Eye (tissue), 1 donor: ENCODE results near the gene EPS8L1.
A peak's percentile ranks its signal among the peaks of the same experiment; 100 is the strongest.
"Not testable (repeated sequence)": the region's sequence is repeated elsewhere in the genome, so short reads cannot be mapped to it uniquely, and the experiment has no call there.

ENCODE experiments used
- DNase-seq: peaks from one replicate; pipeline ENCODE4 v3.0.0-alpha.2; 2015

The EPS8L1 gene

DNA sequence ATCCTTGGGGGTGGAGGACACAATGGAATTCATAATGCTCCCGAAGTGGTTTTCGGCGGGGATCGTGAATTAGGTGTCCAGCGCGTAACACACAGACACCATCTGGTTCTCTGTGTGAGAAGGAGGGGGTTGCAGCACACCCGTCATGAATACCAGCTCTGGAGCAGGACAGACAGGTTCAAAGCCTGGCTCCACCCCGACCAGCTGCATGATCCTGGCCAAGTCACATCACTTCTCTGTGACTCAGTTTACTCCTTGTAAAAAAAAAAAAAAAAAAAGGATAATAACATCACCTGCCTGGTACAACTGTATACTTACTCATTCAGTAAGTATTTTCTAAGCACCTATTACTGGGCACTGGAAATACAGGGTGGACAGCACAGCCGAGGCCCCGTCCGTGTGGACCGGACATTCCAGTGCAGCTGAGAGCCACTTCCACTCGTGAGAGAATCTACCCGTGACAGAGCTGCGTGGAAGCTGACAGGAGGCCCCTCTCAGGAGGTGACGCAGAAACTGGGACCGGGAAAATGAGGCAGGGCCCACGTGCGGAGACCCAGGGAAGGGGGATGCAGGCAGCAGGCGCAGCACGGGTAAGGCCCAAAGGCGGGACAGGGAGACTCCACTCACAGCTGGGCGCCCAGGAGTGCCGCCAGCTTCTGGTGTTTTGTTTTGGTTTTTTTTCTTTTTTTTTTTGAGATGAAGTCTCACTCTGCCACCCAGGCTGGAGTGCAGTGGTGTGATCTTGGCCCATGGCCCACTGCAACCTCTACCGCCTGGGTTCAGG lies 24.7 kb upstream of the EPS8L1 start:
- no peak for DNase-seq

DNA sequence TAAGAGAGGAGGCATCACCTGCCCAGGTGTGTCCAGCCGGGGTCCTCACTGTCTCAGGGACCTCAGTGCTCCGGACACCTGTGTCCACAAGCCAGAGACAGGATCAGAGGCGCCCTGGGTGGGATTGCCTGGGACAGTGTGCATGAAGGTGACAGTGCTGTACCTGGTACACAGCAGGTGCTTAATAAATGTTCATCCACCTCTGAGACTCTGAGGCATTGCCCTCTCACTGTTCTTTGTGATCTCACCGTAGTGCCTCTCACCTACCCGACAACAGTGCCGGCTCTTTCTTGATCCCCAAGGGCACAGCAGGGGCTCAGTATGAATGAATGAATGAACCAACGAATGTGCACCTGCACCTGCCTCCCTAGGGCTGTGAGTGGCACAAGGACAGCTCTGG lies 21.9 kb upstream of the EPS8L1 start:
- no peak for DNase-seq

DNA sequence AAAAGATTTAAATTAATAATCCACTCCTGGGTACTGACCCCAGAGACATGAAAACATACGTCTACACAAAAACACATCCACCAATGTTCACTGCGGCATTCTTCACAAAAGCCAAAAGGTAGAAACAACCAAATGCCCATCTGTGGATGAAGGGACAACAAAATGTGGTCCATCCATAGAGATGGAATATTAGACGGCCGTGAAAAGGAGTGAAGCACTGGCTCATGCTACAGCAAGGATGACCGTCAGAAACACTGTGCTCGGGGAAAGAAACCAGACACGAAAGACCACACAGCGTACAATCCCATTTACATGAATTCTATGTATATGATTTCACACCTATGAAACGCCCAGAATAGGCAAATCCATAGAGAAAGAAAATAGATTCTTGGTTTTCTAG lies 18.8 kb upstream of the EPS8L1 start:
- no peak for DNase-seq

DNA sequence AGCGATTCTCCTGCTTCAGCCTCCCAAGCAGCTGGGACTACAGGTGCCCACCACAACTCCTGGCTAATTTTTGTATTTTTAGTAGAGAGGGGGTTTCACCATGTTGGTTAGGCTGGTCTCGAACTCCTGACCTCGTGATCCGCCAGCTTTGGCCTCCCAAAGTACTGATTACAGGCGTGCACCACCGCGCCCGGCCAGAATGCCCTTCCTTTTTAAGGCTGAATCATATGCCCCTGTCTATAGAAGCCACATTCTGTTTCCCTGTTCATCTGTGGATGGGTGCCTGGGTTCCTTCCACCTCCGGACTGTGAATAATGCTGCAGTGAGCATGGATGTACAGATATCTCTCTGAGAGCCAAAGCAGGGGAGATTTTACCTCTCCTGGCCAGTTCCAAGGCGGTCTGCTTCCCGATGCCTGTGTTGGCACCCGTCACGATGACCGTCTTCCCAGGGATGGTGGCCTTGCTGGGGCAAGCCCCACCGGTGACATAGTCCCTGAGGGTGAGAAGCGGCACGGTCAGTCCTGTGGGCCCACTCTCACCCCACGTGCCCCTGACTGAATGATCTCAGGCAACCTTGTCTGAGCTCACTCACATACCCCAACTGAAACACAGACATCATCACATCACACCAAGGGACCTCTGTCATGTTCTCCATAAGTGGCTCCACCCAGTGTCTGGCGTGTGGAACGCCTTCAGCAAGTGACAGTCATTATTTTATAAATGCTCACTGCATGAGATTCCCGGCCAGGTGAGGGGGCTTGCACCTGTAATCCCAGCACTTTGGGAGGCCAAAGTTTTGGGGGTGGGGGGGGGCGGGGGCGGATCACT lies 16.7 kb upstream of the EPS8L1 start:
- no peak for DNase-seq

DNA sequence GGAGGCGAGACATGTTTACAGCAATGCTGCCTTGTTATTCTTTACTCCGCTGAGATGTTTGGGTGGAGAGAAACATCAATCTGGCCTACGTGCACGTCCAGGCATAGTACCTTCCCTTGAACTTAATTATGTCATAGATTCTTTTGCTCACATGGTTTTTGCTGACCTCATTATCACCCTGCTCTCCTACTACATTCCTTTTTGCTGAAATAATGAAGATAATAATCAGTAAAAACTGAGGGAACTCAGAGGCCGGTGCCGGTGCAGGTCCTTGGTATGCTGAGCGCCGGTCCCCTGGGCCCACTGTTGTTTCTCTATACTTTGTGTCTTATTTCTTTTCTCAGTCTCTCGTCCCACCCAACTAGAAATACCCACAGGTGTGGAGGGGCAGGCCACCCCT lies 15.4 kb upstream of the EPS8L1 start:
- DNase-seq, result not testable (repeated sequence)

DNA sequence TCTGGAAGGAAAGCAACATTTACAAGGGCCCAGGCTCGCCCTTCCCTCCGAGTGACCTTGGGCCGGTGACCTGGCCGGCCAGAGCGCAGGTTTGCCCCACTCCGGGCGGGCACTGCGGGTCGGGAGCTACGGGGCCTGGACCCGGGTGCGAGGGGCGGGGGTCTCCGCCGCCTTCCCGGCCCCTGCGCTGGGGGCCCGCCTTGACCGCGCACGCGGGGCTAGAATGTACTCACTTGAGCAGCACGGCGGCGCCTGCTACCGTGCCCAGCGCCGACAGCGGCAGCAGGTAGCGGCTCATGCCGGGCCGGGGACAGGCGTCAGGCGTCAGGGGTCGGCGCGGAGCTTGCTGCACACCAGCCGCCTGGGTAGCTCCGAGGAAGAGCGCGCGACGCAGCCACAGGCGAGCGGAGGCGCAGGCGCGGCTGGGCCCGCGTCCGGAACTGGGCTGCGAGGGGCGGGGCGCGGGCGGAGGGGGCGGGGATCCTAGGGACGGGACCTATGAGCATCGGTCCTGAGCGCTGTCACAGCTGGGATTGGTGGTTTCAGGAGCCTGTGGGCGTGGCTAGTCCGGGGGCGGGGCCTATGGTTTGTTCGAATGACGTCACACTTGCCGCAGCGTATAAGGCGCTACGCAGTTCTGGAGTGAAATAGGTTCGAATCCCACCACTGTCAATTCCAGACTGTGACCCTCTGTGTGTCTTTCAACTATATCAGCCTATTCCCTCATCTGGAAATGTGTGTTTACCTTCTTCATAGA lies 12.8 kb upstream of the EPS8L1 start, which contains the start of gene RDH13:
Gene RDH13 (minus strand): TSS at position 414 of the 757 bp plus-strand sequence. CDS start 116 bp downstream, at position 298.
- peak; percentile 98 for DNase-seq

DNA sequence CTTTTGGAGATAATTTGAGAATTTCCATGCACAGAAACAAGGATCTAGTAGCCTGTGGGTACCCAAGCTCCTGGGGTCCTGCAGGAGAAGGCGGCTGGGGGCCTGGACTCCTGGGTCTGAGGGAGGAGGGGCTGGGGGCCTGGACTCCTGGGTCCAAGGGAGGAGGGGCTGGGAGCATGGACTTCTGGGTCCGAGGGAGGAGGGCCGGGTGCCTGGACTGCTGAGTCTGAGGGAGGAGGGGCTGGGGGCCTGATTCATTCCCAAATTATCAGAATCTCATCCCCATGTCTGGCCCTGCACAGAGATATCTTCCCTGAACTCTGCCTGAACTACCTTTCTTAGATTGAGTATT lies 12.2 kb upstream of the EPS8L1 start:
- DNase-seq, result no peak

DNA sequence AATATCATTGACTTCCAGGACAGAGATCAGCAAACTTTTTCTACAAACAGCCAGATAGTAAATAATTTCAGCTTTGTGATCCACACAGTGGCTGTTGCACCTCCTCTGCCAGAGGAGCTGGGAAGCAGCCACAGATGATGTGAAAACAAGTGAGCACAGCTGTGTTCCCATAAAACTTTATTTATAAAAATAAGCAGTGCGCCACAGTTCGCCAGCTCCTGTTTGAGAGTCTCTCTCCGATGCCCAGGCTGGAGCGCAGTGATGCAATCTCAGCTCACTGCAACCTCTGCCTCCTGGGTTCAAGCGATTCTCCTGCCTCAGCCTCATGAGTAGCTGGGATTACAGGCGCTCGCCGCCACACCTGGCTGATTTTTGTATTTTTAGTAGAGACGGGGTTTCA lies 10.2 kb upstream of the EPS8L1 start:
- DNase-seq, result not testable (repeated sequence)

DNA sequence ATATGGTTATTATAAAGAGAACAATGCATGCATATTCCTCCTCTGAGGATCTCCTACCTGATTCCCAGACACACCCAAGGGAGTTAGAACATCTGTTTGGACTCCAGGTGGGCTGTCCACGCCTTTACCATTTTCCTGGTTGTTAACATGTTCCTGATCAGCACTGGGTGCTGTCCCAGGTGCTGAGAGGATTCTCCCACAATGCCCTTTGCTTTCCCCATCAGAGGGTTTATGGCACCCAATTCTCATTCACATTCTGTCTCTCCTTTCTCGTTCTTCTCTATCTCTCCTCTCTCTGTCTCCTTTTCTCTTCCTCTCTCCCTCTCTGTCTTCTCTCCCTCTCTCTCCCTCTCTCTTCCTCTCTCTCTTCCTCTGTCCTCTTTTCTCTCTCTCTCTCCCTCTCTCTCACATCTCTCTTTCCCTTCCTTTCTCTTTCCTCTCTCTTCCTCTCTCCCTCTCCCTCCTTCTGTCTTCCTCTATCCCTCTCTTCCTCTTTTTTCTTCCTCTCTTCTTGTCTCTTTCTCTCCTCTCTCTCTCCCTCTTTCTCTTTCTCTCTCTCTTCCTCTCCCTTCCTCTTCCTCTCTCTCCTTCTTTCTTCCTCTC lies 9.5 kb upstream of the EPS8L1 start:
- no peak for DNase-seq

DNA sequence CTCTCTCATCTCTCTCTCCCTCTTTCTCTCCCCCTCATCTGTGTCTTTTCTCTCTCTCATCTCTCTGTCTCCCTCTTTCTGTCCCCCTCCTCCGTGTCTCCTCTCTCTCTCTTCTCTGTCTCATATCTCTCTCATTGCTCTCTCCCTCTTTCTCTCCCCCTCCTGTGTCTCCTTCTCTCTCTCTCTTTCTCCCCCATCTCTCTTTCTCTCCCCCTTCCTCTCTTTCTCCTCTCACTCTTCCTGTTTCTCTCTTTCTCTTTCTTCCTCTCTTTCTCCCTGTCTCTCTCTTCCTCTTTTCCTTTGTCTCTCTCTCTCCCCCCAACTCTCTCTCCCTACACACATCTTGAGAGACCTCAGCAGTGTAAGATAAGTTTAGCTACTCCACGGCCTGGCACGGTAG lies 7.8 kb upstream of the EPS8L1 start:
- DNase-seq, result no peak

DNA sequence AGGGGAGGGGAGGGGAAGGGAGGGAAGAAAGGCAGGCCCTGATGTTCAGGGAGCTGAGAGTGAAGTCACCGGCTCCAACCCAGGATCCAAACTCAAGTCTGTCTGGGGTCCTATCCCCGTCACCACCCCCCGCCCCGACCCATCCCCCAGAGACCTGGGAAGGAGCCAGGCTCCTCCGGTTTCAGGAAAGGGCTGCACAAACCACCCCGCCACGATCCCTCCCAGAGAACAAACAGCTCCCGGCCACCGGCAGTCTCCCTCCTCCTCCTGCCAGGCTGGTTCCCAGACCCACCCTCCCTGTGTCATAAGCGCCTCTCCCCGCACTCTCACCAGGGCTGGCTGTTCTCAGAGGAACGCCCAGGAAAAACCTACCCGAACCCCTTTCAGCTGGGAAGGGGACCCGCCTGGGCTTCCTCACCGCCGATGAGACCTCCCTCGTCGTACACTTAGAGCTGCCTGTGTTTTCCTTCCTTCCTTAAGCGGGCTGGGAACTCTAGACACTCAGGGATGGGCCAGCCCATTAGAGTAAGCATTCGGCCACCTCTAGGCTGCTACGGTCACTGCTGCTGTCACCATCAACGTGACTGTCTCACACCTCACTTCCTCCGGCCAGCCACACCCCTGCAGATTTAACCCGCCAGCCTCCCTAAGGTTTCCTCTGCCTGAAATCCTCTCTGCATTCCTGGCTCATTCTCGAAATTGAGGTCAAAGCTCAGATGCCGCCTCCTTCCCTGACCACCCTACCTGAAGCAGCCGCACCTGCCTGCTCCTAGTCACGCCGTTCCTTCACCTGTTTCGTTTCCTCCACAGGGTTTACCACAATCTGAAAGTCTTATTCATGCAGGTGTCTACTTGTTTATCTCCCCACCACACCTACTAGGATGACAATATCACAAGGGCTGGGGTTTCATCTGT lies 6.5 kb upstream of the EPS8L1 start:
- DNase-seq, result peak; percentile 48

DNA sequence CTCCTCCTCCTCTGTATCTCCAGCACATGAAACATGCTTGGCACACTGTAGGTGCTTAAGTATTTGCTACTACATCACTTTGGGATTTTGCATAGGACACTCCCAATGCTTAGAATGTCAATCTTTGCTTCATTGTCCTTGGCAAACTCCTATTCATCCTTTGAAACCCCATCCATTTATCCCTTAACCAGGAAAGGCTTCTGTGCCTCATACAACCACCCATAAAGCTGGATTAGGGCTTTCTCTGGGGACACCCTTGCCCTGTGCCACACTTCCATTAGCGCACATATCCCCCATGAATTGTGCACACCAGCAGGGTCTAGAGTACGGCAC lies 5.8 kb upstream of the EPS8L1 start:
- DNase-seq, result no peak

DNA sequence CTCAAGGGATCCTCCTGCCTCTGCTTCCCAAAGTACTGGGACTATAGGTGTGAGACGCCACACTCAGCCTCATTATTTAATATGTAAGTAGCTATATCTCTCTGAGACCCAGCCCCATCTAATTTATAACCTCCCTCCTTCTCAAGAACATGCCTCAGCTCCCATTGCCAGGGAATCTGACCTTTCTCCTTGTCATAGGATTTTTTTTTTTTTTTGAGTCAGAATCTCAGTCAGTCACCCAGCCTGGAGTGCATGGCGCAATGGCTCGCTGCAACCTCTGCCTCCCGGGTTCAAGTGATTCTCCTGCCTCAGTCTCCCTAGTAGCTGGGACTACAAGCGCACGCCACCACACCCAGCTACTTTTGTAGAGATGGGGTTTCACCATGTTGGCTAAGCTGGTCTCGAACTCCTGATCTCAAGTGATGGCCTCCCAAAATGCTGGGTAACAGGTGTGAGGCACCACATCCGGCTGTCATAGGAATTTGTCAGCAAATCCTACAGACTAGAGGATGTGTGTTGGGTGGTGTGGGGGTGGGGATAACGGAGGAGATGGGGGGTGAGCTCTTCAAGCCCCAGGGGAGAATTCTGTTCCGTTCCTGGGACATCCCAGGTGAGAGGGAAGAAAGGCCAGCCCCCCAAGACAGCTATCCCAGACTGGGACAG lies 5.1 kb upstream of the EPS8L1 start:
- DNase-seq, result no peak

DNA sequence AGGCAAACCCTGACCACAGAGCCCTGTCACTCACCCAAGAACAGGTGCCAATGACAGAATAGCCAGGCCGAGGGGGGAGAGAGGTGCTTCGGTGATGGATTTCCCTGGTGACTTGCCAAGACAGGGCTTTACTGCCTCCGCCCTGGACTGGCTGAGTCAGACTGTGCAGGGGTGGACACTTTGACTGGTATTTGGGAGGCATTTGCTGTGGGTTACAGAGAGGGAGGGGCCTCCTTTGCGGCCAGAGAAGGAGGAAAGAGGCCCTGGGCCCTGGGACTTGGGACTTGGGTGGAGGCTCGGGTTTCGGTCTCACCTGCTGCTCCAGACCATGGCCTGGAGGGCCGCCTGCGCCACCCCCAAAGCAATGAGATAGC lies 4.6 kb upstream of the EPS8L1 start:
- no peak for DNase-seq

DNA sequence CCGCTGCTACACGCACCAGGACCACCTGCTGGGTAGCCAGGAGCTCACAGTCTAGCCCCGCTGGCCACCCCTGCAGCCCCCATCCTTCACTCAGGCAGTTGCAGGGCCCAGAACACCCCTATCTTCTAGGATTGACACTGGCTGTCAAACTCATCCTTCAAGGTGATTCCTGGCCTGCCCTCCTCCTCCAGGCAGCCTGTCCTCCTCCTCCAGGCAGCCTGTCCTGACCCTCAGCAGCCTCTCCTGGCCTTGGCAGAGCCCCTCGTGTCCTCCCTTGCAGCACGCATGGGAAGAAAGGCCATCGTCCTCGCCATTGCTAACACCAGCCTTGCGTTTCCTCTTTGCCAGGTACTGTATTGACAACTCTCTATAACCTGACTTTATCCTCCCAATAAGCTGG lies 3.8 kb upstream of the EPS8L1 start:
- DNase-seq, result no peak

DNA sequence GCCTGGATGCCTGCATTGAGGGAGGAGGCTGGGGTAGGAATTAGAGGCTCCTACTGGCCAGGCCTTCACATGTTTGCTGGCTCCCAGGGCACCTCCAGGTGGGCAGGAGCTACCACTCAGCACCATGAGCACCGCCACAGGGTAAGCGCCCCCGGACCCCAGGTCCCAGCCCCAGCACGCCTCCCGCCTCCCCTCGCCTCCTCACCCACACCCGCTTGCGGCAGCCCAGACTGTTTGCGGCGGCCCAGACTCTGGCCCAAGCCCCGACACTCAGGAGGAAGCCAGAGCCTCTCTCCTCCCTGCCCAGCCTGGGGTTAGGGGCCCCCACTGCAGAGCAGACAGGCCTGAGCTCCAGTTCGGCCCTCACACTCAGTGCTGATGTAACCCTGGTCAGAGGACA lies 652 bp downstream of the EPS8L1 start:
- DNase-seq, result no peak

DNA sequence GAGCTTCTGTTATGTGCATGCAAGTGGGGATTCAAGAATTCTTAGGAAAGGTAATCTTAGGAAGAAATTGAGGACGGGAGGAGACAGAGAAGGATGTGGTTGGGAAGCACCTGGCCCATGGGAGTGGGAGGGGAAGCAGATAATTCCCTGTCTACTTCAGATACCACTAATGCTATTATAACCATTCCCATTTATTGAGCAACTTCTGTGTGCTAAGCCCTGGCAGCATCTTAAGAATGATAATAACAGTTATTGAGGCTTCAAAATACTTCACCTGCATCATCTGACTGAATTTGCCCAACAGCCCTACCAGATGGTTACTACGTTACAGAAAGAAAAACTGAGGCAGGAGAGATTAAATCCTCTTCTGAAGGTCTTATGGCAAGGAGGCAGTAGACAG lies 1.4 kb downstream of the EPS8L1 start:
- no peak for DNase-seq

DNA sequence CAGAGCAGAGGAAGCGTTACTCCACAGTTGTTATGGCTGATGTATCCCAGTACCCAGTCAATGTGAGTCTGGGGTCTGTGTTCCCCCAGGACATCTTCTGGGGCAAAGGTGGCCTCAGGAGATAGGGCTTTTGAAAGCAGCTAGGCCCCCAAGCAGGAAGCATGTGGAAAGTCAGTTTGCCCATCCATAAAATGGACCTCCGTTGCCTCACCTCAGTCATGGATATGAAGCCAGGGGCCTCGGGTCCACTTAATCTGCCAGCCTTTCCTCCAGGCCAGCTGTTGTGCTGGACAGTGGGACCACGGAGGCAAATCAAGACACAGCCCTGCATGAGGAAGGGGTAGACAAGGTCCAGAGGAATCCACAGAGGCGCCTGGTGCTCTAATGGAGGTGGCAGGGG lies 3.3 kb downstream of the EPS8L1 start:
- DNase-seq, result no peak

DNA sequence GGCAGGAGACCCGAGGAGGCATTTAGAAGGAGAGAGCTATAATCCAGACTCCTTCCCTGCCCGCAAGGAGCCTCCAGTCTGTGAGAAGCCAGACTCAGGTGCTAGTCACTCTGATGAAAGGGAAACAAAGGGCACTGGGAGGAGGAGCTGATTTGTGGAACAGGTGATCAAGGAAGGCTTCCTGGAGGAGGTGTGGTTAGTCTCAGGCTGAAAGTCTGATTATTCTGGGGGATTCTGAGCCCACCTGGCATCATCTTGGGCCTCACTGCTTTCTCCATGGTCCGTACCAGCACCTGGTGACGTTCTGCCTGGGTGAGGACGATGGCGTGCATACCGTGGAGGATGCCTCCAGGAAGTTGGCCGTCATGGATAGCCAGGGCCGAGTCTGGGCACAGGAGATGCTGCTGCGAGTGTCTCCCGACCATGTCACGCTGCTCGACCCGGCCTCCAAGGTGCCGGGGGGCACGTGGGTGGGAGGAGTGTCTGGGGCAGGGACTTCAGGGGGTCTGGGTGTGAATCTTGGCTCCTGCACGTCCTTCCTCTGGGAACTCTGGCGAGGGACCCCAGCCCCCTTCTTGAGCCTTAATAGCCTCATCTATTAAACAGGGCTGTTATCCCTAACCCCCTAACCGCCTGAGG lies 3.9 kb downstream of the EPS8L1 start:
- DNase-seq, result no peak

DNA sequence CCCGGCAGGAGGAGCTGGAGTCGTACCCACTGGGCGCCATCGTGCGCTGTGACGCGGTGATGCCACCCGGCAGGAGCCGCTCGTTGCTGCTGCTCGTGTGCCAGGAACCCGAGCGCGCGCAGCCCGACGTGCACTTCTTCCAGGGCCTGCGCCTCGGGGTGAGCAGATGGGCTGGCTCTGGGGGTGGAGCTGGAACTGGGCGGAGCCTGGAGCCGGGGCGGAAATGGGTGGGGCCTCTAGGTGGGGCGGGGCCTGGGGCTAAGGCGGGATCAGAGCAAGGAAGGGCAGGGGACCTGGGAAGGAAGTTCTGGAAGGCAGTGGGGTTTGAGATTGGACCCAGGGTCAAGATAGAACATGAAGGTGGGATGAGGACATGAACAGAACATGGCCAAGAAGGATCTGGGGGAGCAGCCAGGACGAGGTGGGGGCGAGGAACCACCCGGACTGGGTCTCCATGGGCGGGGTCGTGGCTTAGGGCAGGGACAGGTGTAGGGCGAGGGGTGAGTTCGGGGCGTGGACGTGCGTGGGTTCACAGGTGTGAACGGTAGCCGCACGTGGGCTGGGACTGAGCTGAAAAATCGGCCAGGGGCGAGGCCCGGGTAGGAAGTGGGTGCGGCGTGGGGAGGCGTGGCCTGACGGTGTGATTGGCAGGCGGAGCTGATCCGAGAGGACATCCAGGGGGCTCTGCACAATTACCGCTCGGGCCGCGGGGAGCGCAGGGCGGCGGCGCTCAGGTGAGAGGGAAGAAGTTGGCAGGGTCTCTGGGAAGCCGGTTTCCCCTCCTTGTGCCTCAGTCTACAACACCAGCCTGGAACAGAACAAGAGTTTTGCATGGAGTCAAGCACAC lies 4.7 kb downstream of the EPS8L1 start:
- peak; percentile 80 for DNase-seq
